H9 (cell line): ENCODE data around the gene RXFP2. TPM values are rescaled to one million over a fixed set of nuclear protein-coding genes. Genes with fewer than 3 reads are reported as not detected.

ENCODE experiments used
- DNase-seq: peaks from one replicate; pipeline ENCODE4 v3.0.0-alpha.2; 2017
- H2AFZ ChIP-seq: one replicate; pipeline ENCODE4 v1.6.1; 2013; ENCODE audit warnings: mild to moderate bottlenecking, low read length, control low read depth, moderate library complexity
- H2AK5ac ChIP-seq: 2 replicates; pipeline ENCODE4 v1.6.1; 2013; ENCODE audit warnings: low read length, control low read depth, mixed read lengths; ENCODE audit not compliant: insufficient read length
- H2BK120ac ChIP-seq: one replicate; pipeline ENCODE4 v1.6.1; 2013; ENCODE audit warnings: low read depth, mild to moderate bottlenecking, low read length, control low read depth, inconsistent platforms; ENCODE audit not compliant: poor library complexity, severe bottlenecking
- H2BK12ac ChIP-seq: 2 replicates; pipeline ENCODE4 v1.6.1; 2013; ENCODE audit warnings: low read length, control low read depth, mixed read lengths, low read depth; ENCODE audit not compliant: insufficient read length
- H2BK15ac ChIP-seq: 2 replicates; pipeline ENCODE4 v1.6.1; 2013; ENCODE audit warnings: low read depth, low read length, control low read depth
- H2BK20ac ChIP-seq: one replicate; pipeline ENCODE4 v1.6.1; 2013; ENCODE audit warnings: low read depth, mild to moderate bottlenecking, low read length, control low read depth, inconsistent platforms; ENCODE audit not compliant: poor library complexity, severe bottlenecking
- H2BK5ac ChIP-seq: 2 replicates; pipeline ENCODE4 v1.6.1; 2013; ENCODE audit warnings: low read length, control low read depth, mixed read lengths; ENCODE audit not compliant: insufficient read length
- H3K14ac ChIP-seq: 2 replicates; pipeline ENCODE4 v1.6.1; 2013; ENCODE audit warnings: low read length, control low read depth; ENCODE audit not compliant: insufficient read depth
- H3K18ac ChIP-seq: 2 replicates; pipeline ENCODE4 v1.6.1; 2013; ENCODE audit warnings: low read depth, mild to moderate bottlenecking, mixed read lengths, low read length, control low read depth; ENCODE audit not compliant: insufficient read length
- H3K23ac ChIP-seq: 2 replicates; pipeline ENCODE4 v1.6.1; 2013; ENCODE audit warnings: low read length, control low read depth, mixed read lengths, low read depth; ENCODE audit not compliant: insufficient read length
- H3K23me2 ChIP-seq: 2 replicates; pipeline ENCODE4 v1.6.1; 2013; ENCODE audit warnings: low read depth, mild to moderate bottlenecking, mixed read lengths, low read length, control low read depth; ENCODE audit not compliant: insufficient read length, poor library complexity, severe bottlenecking
- H3K27ac ChIP-seq: 2 replicates; pipeline ENCODE4 v1.5.1; 2013; ENCODE audit warnings: low read length, control low read depth, mixed read lengths, low read depth; ENCODE audit not compliant: insufficient read length
- H3K27me3 ChIP-seq: 2 replicates; pipeline ENCODE4 v1.6.1; 2013; ENCODE audit warnings: low read length, control low read depth, inconsistent platforms; ENCODE audit not compliant: insufficient read depth
- H3K4ac ChIP-seq: 2 replicates; pipeline ENCODE4 v1.6.1; 2013; ENCODE audit warnings: low read depth, mild to moderate bottlenecking, control low read depth, inconsistent platforms, low read length, moderate library complexity
- H3K4me1 ChIP-seq: 2 replicates; pipeline ENCODE4 v1.6.1; 2013; ENCODE audit warnings: low read length, control low read depth, inconsistent platforms; ENCODE audit not compliant: insufficient read depth
- H3K4me2 ChIP-seq: 2 replicates; pipeline ENCODE4 v1.6.1; 2013; ENCODE audit warnings: low read length, control low read depth, mixed read lengths; ENCODE audit not compliant: insufficient read length, insufficient read depth
- H3K56ac ChIP-seq: 2 replicates; pipeline ENCODE4 v1.6.1; 2013; ENCODE audit warnings: low read depth, mild to moderate bottlenecking, mixed read lengths, low read length, control low read depth; ENCODE audit not compliant: insufficient read length
- H3K79me1 ChIP-seq: 2 replicates; pipeline ENCODE4 v1.6.1; 2013; ENCODE audit warnings: low read depth, mild to moderate bottlenecking, moderate library complexity, low read length, control low read depth, inconsistent platforms; ENCODE audit not compliant: insufficient read depth, poor library complexity, severe bottlenecking
- H3K79me2 ChIP-seq: 2 replicates; pipeline ENCODE4 v1.6.1; 2013; ENCODE audit warnings: low read length, control low read depth, inconsistent platforms; ENCODE audit not compliant: insufficient read depth
- H3K9ac ChIP-seq: 2 replicates; pipeline ENCODE4 v1.6.1; 2013; ENCODE audit warnings: low read length, control low read depth, mixed read lengths; ENCODE audit not compliant: insufficient read length; ENCODE audit errors: extremely low read depth
- H3K9me3 ChIP-seq: one replicate; pipeline ENCODE4 v1.6.1; 2013; ENCODE audit warnings: low read depth, low read length, inconsistent platforms; ENCODE audit not compliant: control insufficient read depth
- H3T11ph ChIP-seq: one replicate; pipeline ENCODE4 v1.6.1; 2013; ENCODE audit warnings: mild to moderate bottlenecking, low read length, control low read depth, inconsistent platforms
- H4K20me1 ChIP-seq: one replicate; pipeline ENCODE4 v1.6.1; 2013; ENCODE audit not compliant: control insufficient read depth, insufficient read length, insufficient read depth
- H4K5ac ChIP-seq: 2 replicates; pipeline ENCODE4 v1.6.1; 2013; ENCODE audit warnings: low read depth, mild to moderate bottlenecking, mixed read lengths, low read length, control low read depth; ENCODE audit not compliant: insufficient read length
- H4K8ac ChIP-seq: replicated peaks from 2 replicates; pipeline ENCODE4 v1.6.1; 2013; ENCODE audit warnings: low read length, control low read depth, mixed read lengths, low read depth; ENCODE audit not compliant: insufficient read length
- H4K91ac ChIP-seq: 2 replicates; pipeline ENCODE4 v1.6.1; 2013; ENCODE audit warnings: low read depth, mild to moderate bottlenecking, moderate library complexity, mixed read lengths, low read length, control low read depth; ENCODE audit not compliant: insufficient read length
- H3K27ac Mint-ChIP-seq, 3 experiments: 2 replicates in 2 of 3; 3 replicates in 1 of 3; pipeline ENCODE4 v1.8.0; 2020 to 2021; ENCODE audit warnings: mixed read lengths in 3 of 3, mild to moderate bottlenecking in 1 of 3, moderate library complexity in 1 of 3
- H3K27me3 Mint-ChIP-seq: 2 replicates; pipeline ENCODE4 v1.8.0; 2021; ENCODE audit warnings: low read depth, mild to moderate bottlenecking, moderate library complexity, mixed read lengths
- H3K36me3 Mint-ChIP-seq, 3 experiments: 2 replicates in 2 of 3; 3 replicates in 1 of 3; pipeline ENCODE4 v1.8.0; 2020 to 2021; ENCODE audit warnings: low read depth in 3 of 3, mixed read lengths in 3 of 3; ENCODE audit not compliant: insufficient read depth in 1 of 3
- H3K4me1 Mint-ChIP-seq, 2 experiments: 2 replicates each; pipeline ENCODE4 v1.8.0; 2020; ENCODE audit warnings: mixed read lengths in 2 of 2
- H3K4me3 Mint-ChIP-seq, 2 experiments: 2 replicates in 1 of 2; 3 replicates in 1 of 2; pipeline ENCODE4 v1.8.0; 2020 to 2021; ENCODE audit warnings: mild to moderate bottlenecking in 2 of 2, mixed read lengths in 2 of 2, moderate library complexity in 1 of 2
- H3K9me3 Mint-ChIP-seq, 2 experiments: 2 replicates in 1 of 2; 3 replicates in 1 of 2; pipeline ENCODE4 v1.8.0; 2020; ENCODE audit warnings: mild to moderate bottlenecking in 2 of 2, mixed read lengths in 2 of 2, moderate library complexity in 1 of 2
- CTCF ChIP-seq: fragments of 200-600 bp; sonication (generic); conservative IDR thresholded peaks from 3 replicates; pipeline ENCODE4 v1.8.0; 2021; ENCODE audit warnings: antibody characterized with exemption, mild to moderate bottlenecking
- WGBS: extraction: QIAGEN DNeasy Blood & Tissue Kit; methylation state at CpG from one replicate; pipeline ENCODE4 v1.1.7; 2013; ENCODE audit warnings: missing lambda C conversion rate, low lambda C conversion rate, mixed read lengths; ENCODE audit not compliant: insufficient read length; ENCODE audit errors: extremely low coverage; 5-methylcytosine and 5-hydroxymethylcytosine counted together
- total RNA-seq: library from RNA; stranded (reverse); gene quantifications from 2 replicates; pipeline ENCODE4 v1.2.1, GENCODE V29; 2021

RXFP2 gene
- total RNA-seq, 1 experiment from 2014 or later, result not detected

DNA sequence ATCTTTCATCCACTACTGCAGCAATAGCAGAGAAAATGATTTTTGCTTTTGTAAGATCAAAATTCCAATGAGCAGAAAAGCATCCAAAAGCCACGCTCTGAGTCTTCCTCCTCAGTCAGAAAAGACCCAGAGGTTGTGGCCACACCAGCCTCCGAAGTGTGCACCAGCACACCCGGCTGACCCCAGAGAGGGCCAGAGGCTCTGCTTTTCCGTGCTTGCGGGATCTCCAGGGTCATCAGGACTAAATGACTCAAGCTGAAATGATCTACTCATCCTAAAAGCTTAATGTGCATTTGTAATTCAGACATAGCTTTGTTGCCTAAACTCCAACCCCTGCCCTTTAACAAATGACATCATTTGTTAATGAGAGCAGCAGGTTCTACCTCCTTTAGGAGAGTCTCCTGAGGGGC, 16.5 kb downstream of the RXFP2 start:
- Histone ChIP-seq H2BK5ac (no peak overlapping the region), H4K8ac (no peak overlapping the region), H3T11ph (no peak overlapping the region), H3K23me2 (no peaks in the 10 kb centered on the region), H2AK5ac (no peak overlapping the region), H3K56ac (no peak overlapping the region), H3K18ac (no peak overlapping the region), H2BK20ac (no peak overlapping the region), H3K27me3 (no peaks in the 10 kb centered on the region), H3K9ac (no peak overlapping the region), H3K23ac (no peak overlapping the region), H2BK12ac (no peak overlapping the region), H3K27ac (no peak overlapping the region), H2AFZ (no peak overlapping the region), H4K91ac (no peak overlapping the region), H3K14ac (no peak overlapping the region), H4K20me1 (no peaks in the 10 kb centered on the region), H2BK15ac (no peak overlapping the region), H3K79me2 (no peaks in the 10 kb centered on the region), H3K4ac (no peak overlapping the region), H3K4me2 (no peak overlapping the region), H4K5ac (no peak overlapping the region), H3K4me1 (no peaks in the 10 kb centered on the region), H3K9me3 (no peaks in the 10 kb centered on the region), H3K79me1 (no peaks in the 10 kb centered on the region), H2BK120ac (no peak overlapping the region)
- no peak overlapping the region for H3K27ac Mint-ChIP-seq
- no peaks in the 10 kb centered on the region for H3K9me3 Mint-ChIP-seq
- H3K4me3 Mint-ChIP-seq, result no peak overlapping the region
- no peaks in the 10 kb centered on the region for H3K4me1 Mint-ChIP-seq
- H3K27me3 Mint-ChIP-seq, result no peaks in the 10 kb centered on the region
- DNase-seq, result no peak
- WGBS, result no CpG with 5 or more reads among the region's 5 CpGs
- TF ChIP-seq CTCF, result no peak
- H3K36me3 Mint-ChIP-seq, result no peaks in the 10 kb centered on the region; a peak in 1 of 7 replicates
